ENCODE results near the gene ZYG11B. TPM values are rescaled to one million over a fixed set of nuclear protein-coding genes. Genes with fewer than 3 reads are reported as not detected.

Gene ZYG11B
- total RNA-seq: 22.5 and 26.7 TPM in 2 replicates

GRCh38 chr1:52726265-52727113 is at the start of gene ZYG11B:
Gene ZYG11B, plus strand, starts transcription at chr1:52726453. Its CDS starts 201 bp downstream, at chr1:52726654.

DNA sequence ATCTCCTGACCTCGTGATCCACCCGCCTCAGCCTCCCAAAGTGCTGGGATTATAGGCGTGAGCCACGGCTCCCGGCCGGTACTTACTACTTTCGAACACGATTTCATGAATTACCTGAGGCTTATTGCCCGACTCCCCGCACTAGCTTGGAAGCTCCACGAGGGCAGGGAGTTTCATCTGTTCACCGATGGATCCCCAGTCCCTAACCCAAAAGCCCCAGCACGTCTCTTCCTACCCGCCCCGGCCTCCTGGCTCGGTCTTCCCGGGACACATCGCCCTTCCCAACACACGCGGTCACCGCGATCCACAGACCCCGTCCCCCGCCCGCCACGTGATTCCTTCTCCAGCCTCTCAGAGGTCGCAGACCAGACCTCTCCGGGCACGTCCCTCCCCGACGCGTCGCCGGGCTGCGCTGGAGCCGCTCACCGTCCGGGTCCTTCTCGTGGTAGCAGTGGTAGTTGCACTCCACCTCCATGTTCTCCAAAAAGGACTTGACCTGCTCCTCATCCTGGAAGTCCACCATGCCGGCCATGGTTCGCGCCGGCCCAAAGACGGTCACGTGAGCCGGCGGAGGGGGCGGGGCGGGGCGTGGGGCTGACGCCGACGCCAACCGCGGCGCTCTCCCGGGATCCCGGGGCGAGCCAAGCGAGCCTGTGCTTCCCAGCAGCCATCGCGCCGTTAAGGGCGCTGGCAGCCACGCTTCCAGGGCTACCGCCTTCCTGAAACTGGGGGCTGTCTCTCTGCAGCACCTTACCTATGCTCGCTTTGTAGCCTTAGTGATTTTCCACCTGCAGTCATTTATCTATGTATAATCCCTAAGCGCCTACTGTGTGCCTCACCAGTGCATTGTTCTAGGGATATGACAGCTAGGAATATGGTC is 28.2 kb upstream of the ZYG11B start, which contains the start of gene COA7:
Gene COA7, minus strand, starts transcription at position 553 of the 880 bp plus-strand sequence. Its CDS starts 21 bp downstream, at position 532.

GRCh38 chr1:52842643-52843310 is 116.5 kb downstream of the ZYG11B start, which contains the start of gene ZYG11A:
Gene ZYG11A, plus strand, starts transcription at chr1:52842760. Its CDS starts 124 bp downstream, at chr1:52842884.

Other genes with a start within 250 kb of the ZYG11B start
- 16.8 and 24.8 TPM in 2 replicates for gene TUT4, start 173.4 kb upstream of the ZYG11B start, total RNA-seq
- gene GPX7, start 124.1 kb upstream of the ZYG11B start, total RNA-seq: 16.3 and 16.7 TPM in 2 replicates
- gene SHISAL2A, start 93.3 kb upstream of the ZYG11B start, total RNA-seq: not detected in 2 replicates
- 13.7 and 14.0 TPM in 2 replicates for gene COA7, start 28.1 kb upstream of the ZYG11B start, total RNA-seq
- 0.56 and 0.63 TPM in 2 replicates for gene ZYG11A, start 116.3 kb downstream of the ZYG11B start, total RNA-seq
- gene ECHDC2, start 195.3 kb downstream of the ZYG11B start, total RNA-seq: 7.7 and 31.6 TPM in 2 replicates
- 122 and 131 TPM in 2 replicates for gene SCP2, start 200.8 kb downstream of the ZYG11B start, total RNA-seq